COLO829 (cell line): ENCODE results near the gene MAN2B2.
A peak's percentile ranks its signal among the peaks of the same experiment; 100 is the strongest.

ENCODE experiments used
- DNase-seq: peaks from one replicate; pipeline ENCODE4 v3.0.0; 2012; ENCODE audit warnings: low spot score

Gene MAN2B2

DNA sequence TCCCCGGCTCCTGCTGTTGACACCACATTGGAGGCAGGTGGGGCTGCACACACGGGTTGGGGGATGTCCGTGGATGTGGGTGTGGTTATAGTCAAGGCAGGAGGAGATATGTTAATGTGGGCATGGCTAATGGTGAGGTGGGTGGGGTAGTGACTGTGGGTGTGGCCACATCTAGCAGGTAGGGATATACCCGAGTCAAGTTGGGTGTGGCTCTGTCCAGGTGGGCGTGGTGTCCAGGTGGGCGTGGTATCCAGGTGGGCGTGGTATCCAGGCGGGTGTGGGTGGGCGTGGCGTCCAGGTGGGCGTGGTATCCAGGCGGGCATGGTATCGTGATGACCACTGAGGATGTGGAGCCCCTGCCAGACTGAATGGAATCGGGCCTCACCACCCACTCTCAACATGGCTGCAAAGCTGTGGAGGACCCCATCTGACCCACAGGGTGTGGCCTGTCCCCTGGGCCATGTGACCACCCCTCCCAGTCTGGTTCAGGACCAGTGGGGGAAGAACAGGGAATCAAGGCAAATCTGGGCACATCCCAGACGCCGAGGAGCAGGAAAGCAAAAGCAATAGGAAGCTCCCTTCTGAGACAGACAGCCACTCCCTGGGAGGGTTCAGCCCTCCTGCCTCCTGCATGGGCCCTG is 21.0 kb downstream of the MAN2B2 start:
- DNase-seq, result peak; percentile 12

DNA sequence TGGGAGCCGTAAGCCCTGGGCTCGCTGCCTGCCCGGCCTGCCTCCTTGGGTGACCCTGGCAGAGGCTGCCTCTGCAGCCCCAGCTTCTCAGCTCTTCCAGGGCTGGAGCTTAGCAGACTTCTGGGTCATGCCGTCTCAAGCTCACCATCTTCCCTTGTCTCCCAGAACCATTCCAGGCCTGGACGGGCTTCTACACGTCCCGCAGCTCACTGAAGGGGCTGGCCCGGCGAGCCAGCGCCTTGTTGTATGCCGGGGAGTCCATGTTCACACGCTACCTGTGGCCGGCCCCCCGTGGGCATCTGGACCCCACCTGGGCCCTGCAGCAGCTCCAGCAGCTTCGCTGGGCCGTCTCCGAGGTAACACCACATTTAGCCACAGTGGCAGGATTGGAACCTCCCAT is 22.0 kb downstream of the MAN2B2 start:
- DNase-seq, result no peak

DNA sequence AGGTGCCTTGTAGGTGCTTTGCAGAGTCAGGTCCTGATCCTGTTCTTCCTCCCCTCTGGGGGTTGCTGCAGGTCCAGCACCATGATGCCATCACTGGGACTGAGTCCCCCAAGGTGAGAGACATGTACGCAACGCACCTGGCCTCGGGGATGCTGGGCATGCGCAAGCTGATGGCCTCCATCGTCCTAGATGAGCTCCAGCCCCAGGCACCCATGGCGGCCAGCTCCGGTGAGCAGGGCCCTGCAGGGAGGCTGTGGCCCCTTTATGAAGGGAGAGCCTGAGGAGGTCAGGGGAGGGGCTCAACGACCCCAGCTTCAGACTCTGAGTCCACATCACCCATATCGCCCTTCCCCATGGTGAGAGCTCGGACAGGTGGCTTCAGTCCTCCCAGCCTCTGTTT is 23.1 kb downstream of the MAN2B2 start:
- no peak for DNase-seq

DNA sequence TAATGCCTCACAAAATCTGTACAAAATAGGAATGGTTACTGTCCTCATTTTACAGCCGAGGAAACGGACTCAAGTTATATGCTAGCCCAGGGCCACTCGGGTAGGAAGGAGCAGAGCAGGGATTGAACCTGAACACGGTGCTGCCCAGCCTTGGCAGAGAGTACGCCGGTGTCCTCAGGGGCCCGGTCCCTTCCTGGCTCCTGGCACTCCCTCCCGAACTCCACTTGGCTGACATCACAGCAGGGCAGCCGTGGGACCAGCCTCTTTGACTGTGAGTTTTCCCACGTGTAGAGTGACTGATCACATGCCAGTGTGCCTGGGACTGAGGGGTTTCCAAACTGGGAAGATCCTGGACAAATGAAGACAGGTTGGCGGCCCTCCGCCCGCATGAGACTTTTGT is 23.7 kb downstream of the MAN2B2 start:
- DNase-seq, result no peak

DNA sequence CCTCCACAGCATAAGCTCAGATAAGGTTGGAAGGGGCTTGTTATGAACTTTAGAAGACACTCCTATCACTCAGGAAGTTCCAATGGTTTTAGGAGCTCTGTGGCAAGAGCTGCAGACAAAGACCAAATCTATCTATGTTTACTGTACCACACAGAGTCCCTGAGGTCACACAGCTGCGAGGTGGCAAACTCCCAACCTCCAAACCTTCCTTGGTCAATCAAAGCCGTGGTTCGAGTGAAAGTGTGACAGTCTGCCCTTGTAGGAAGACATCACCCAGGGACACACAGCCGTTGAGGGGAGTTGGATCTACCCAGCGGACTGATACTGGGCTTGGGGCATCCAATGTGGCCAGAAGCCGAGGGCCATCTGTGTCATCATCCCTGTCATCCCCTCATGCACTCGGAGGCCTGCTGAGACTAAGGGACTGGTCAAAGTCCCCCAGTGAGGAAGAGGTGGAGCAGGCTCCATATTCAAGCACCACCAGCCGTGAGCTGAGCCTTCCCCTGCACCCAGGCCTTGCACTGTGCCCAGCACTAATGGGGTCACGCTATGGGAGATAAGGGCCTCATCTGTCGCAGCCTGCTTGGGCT is 26.8 kb downstream of the MAN2B2 start:
- no peak for DNase-seq

DNA sequence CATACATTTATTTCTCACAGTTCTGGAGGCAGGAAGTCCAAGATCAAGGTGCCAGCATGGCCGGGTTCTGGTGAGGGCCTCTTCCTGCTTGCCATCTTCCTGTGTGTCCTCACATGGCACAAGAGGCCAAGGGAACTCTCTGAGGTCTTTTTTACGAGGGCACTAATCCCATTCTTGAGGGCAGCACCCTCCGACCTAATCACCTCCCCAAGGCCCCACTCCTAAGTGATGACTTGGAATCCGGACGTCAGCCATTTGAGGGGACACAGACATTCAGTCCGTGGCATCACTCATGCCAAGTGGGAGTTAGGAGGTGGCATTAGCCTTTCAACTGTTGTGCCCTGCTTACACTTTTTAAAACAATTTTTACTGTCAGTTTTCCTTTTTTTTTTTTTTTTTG is 27.3 kb downstream of the MAN2B2 start:
- DNase-seq, result no peak

DNA sequence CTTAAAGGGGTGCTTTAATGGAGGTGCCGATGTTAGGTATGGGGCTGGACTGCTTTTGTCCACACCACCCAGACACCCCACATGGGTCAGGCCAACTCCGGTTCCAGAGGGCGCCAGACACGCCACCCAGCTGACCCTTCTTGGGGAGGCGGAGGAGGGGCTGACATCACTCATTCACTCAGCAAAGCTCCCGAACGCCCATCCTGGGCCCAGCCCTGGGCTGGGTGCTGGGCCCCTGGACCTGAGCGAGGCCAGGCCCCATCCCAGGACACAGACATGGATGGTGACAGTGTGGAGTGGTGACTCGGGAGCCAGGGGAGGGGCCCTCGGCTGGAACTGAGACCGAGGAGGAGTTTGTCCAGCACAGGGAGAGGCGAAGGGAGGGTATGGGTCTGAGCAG is 28.1 kb downstream of the MAN2B2 start:
- no peak for DNase-seq

DNA sequence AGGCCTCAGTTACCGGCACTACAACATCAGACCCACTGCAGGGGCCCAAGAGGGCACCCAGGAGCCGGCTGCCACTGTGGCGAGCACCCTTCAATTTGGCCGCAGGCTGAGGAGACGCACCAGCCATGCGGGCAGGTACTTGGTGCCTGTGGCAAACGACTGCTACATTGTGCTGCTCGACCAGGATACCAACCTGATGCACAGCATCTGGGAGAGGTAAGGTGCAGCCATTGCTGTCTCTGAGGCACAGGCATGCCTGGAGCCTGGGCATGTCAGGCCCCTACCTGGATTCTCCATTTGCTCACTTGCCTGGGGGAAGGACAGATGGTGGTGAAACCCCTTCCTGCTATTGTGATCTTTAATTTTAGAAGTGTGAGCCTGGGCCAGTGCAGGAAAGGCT is 30.1 kb downstream of the MAN2B2 start:
- no peak for DNase-seq

DNA sequence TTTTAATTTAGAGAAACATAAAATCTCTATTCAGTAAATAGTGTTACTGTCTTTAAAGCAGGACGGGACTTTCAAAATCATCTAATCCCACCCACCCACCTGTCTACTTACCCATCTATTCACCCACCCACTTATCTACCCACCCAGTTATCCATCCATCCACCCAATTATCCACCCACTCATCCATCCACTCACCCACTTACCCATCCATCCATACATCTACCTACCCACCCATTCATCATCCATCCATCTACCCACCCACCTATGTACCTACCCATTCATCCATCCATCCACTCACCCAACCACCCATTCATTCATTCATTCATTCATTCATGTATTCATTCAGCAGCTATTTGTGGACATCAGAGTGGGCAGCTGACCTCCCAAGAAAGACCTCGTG is 30.6 kb downstream of the MAN2B2 start:
- no peak for DNase-seq

DNA sequence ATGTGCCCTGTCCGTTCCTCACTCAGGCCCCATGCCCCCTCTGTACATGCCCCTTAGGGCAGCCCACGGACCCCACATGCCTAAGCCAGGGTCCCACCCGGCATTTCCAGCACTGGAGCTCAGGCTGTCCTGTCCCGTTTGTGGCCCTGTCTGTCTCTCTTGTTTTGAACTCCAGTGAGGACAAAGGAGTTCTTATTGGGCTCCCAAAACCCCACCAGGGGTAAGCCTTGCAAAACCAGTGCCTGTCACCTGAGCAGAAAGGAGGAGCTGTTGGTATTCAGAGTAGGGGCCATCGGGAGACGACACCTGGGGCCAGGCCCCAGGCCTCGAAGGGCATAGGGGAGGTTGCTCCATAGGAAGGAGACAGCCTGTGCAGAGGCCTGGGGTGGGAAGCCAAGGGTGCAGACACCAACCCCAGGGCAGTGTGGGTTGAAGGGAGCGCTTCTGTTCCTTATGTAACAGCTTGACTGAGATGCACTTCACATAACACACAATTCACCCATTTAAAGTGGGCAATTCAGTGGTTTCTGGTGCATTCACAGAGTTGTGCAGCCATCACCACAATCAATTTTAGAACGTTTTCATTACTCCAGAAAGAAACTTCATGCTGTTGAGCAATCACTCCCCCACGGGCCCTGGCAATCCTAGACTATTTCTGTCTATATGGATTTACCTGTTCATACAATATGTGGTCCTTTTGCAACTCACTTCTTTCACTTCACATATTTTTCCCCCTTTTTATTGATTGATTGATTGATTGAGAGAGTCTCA is 31.7 kb downstream of the MAN2B2 start:
- DNase-seq, result no peak

DNA sequence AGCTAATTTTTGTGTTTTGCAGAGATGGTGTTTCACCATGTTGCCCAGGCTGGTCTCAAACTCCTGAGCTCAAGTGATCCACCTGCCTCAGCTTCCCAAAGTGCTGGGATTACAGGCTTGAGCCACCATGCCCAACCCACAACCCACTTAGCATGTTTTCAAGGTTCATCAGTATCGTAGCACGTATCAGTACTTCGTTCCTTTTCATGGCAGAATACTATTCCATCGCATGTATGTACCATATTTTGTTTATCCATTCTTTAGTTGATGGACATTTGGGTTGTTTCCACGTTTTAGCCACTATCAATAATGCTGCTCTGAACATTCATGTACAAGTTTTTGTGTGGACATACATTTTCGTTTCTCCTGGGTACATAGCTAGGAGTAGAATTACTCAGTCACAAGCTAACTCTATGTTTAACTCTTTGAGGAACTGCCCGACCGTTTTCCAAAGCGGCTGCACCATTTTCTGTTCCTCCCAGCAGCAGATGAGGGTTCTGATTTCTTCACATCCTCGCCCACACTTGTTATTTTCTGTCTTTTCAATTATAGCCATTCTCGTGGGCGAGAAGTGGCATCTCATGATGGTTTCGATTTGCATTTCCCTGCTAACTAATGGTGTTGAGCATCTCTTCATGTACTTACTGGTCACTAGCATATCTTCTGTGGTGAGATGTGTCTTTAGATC is 32.5 kb downstream of the MAN2B2 start:
- no peak for DNase-seq

DNA sequence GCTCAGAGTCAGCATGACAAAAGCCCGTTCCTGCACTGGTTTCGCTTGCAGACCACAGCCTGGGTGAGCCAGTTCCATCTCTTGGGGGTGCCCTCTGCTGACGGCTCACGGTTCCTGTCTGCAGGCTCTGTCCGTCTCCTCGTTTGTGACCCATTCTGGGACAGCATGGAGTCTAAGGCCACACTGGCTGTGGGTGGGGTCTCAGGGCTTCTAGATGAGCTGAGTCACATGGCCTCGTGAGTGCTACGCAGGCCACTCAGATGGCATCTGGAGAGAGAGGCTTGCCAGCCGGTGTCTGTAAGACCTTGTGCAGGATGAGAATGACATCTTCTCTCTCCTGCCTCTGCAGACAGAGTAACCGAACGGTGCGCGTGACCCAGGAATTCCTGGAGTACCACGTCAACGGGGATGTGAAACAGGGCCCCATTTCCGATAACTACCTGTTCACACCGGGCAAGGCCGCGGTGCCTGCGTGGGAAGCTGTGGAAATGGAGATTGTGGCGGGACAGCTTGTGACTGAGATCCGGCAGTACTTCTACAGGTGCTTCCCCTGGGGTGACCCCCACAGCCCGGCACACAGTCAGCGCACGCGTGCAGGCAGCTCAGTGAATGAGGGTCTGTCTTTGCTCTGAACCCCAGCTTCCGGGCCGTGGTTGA is 33.9 kb downstream of the MAN2B2 start:
- DNase-seq, result no peak

DNA sequence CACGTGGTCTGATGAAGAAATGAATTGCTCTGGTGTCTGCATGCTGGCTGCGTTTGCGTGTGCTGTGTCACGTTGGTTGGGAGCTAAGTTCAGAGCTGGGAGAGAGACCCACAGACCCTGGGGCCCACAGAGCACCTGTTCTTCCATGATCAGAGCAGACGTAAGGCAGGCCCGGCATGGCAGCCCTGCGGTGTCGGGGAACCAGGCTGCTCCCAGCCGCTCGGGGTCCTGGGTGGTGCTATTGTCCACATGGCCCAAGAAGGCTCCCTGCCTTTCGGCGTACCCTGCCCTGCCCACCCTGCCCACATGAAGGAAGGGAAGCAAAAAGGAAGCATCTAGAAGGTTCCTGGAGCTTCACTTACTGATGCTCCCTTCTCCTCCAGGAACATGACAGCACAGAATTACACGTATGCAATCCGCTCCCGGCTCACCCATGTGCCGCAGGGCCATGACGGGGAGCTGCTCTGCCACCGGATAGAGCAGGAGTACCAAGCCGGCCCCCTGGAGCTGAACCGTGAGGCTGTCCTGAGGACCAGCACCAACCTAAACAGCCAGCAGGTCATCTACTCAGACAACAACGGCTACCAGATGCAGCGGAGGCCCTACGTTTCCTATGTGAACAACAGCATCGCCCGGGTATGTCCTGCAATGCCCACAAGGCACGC is 34.6 kb downstream of the MAN2B2 start:
- DNase-seq, result no peak

DNA sequence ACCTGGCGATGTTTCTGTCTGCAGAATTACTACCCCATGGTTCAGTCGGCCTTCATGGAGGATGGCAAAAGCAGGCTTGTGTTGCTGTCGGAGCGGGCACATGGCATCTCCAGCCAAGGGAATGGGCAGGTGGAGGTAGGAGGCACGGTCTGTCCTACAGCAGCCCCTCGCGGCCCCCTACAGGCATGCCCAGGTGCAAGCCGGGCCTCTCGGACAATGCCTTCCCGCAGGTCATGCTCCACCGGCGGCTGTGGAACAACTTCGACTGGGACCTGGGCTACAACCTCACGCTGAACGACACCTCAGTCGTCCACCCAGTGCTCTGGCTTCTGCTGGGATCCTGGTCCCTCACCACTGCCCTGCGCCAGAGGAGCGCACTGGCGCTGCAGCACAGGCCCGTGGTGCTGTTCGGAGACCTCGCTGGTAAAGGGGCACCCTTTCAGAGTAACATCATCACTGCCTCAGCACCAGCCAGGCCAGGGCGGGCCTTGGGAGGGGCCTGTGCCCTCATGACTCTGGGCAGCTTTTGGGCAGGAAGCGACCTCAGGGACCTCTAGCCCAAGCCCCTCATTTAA is 36.0 kb downstream of the MAN2B2 start:
- no peak for DNase-seq

DNA sequence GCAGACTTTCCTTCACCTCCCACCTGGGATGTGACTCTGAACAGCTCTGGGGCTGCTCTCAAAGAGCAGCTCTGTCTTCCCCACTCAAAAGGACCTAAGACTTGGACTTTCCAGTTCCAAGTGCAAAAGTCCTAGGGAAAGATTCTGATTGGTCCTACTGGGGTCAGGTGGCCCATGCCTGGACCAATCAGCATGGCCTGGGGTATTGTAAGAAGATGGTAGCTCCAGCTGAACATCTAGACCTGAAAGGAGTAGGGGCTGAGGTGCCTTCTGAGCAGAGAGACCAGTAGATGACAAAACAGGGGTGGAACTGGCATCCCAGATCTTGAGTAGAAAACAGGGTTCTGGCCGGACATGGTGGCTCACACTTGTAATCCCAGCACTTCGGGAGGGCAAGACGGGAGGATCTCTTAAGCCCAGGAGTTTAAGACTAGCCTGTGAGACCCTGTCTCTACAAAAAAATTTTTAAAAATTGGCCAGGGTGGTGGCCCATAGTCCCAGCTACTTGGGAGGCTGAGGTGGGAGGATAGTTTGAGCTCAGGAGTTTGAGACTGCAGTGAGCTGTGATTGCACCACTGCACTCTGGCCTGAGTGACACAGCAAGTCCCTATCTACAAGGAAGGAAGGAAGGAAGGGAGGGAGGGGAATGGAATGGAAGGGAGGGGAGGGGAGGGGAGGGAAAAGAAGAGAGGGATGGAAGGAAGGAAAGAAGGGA is 38.1 kb downstream of the MAN2B2 start:
- no peak for DNase-seq

DNA sequence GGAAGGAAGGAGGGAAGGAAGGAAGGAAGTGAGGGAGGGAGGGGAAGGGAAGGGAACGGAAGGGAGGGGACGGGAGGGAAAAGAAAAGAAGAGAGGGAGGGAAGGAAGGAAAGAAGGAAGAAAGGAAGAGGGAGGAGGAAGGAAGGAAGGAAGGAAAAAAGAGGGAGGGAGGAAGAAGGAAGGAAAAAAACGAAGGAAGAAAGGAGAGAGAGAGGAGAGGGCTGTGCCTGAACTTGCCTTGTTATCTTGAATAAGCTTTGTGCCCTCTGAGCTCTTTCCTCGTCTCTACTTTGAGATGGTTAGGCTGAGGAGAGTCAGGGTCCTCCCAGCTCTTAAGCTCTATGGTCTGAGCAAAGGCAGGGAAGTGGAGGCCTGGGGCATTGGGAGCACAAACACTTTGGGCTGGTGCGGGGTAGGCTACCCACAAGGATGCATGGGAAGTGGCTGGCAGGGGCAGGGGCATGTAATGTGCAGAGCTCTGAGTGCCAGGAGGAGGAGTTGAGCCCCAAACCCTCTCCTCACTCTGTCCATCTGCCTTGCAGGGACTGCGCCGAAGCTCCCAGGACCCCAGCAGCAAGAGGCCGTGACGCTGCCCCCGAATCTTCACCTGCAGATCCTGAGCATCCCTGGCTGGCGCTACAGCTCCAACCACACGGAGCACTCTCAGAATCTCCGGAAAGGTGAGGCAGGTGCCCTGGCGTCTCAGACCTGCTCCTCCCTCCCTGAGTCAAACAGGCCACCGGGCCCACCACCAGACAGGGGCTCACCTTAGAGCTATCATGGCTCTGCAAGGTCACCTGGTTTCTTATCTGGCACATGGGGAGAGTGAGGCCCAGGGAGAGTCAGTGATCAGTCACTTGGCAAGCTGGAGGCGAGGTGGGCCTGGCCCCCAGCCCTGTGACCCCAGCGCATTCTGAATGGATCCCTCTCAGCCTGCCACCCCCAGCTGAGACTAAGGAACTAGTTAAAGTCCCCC is 39.0 kb downstream of the MAN2B2 start:
- DNase-seq, result no peak

DNA sequence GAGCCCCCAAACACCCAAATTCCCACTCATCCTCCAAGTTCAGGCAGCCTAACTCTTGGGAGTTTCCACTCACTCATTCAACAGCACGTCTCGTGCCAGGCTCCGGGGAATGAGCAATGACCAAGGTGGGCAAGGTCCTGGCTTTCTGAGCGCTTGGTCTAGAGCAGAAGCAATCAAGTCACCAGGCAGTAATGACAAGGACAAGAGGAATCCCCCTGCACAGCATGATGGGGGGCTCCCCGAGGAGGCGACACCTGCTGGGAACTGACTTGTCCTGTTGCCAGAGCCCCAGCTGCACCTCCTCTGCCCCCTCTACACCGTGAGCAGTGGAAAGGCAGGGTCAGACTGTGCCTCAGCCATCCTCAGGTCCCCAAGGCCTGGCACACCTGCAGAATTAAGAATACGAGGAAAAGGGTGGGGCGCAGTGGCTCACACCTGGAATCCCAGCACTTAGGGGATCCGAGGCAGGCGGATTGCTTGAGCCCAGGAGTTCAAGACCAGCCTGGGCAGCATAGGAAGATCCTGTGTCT is 39.8 kb downstream of the MAN2B2 start:
- DNase-seq, result no peak

DNA sequence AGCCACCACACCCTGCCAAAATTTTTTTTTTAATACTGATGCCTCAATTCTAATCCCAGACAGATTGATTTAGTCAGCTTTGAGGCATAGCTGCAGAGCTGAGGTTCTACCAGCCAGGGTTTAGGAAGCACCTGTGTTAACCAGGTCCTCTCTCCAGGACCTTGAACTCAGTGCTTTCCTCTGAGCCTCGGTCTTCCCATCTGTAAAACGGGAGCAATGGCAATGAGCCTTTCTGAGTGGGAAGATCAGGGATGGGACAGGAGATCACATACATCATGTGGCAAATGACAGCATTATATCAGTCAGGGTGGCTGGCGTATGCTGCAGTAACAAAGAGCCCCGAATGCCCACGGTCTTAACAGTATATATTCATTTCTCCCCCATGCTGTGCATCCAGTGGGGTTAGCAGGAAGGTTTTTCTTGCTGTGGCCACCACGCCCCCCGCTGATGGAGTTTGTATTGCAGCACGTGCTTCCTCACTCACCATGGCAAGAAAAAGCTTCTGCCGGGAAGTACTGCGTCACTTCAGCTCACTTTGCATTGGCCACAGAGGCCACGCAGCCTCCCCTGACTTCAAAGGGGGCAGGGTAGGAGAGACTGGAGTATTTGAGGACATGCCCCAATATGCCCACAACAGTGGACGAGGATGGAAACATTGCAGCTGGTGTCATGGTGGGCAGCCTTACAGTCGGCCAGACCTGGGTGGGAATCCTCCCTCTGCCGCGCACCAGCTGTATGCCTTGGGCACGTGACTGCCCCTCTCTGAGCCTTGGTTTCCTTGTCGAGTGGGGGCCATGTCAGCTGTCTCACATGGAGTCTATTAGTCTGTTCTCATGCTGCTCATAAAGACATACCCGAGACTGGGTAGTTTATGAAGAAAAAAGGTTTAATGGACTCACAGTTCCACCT is 41.4 kb downstream of the MAN2B2 start:
- no peak for DNase-seq
